ENCODE measurements around the gene KCNH8.

The KCNH8 gene

DNA sequence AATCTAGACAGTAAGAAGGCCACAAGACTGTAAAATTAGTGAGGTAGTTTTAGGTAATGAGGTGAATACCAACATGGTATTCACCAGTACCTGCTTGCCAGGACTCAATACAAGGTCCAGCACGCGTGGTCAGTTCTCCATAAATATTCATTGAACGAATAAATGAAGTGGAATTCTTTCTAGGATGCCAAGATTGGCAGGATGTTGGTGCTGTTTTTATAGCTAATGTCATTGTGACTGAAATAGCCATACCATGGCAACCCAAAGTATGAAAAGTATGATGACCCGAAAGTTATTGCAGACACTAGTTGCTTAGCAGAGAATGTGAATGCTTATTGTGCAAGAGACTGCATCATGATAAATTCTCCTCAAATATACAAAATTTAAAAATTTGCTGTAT, 307.2 kb downstream of the KCNH8 start:
- Histone ChIP-seq H3K4me1 (ENCODE audit: control insufficient read depth in 2 of 2, insufficient read depth in 2 of 2, low read length in 2 of 2) (no peaks in the 10 kb centered on the region), H3K9me3 (ENCODE audit: control insufficient read depth in 2 of 2, low read length in 2 of 2) (no peaks in the 10 kb centered on the region), H3K27me3 (ENCODE audit: control insufficient read depth in 2 of 2, insufficient read depth in 2 of 2, low read length in 2 of 2) (no peaks in the 10 kb centered on the region), H3K9ac (ENCODE audit: low read depth in 1 of 2, low read length in 2 of 2) (no peak overlapping the region), H3K36me3 (ENCODE audit: control insufficient read depth in 2 of 2, insufficient read depth in 2 of 2, low read length in 2 of 2) (no peaks in the 10 kb centered on the region), H3K4me3 (ENCODE audit: low read length in 2 of 2) (no peak overlapping the region), H3K27ac (ENCODE audit: low read depth in 2 of 2, low read length in 2 of 2) (no peak overlapping the region)

DNA sequence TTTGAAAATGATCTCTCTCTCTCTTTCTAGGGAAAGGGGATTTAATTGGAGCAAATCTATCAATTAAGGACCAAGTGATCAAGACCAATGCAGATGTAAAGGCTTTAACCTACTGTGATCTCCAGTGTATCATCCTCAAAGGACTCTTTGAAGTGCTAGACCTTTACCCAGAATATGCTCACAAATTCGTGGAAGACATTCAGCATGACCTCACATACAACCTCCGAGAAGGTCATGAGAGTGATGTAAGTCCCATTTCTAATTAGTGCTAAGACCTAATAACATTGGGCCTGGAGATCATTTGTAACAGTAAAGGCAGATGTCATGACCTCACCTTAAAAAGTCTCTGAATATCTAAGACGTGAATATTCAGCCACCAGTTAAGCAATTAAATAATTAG, 308.4 kb downstream of the KCNH8 start:
- no peak overlapping the region for H3K27ac ChIP-seq (ENCODE audit: low read depth in 2 of 2, low read length in 2 of 2)
- no peaks in the 10 kb centered on the region for H3K27me3 ChIP-seq (ENCODE audit: control insufficient read depth in 2 of 2, insufficient read depth in 2 of 2, low read length in 2 of 2)
- no peaks in the 10 kb centered on the region for H3K36me3 ChIP-seq (ENCODE audit: control insufficient read depth in 2 of 2, insufficient read depth in 2 of 2, low read length in 2 of 2)
- H3K9me3 ChIP-seq (ENCODE audit: control insufficient read depth in 2 of 2, low read length in 2 of 2), result no peaks in the 10 kb centered on the region
- H3K9ac ChIP-seq (ENCODE audit: low read depth in 1 of 2, low read length in 2 of 2), result no peak overlapping the region
- H3K4me3 ChIP-seq (ENCODE audit: low read length in 2 of 2), result no peak overlapping the region
- no peaks in the 10 kb centered on the region for H3K4me1 ChIP-seq (ENCODE audit: control insufficient read depth in 2 of 2, insufficient read depth in 2 of 2, low read length in 2 of 2)

DNA sequence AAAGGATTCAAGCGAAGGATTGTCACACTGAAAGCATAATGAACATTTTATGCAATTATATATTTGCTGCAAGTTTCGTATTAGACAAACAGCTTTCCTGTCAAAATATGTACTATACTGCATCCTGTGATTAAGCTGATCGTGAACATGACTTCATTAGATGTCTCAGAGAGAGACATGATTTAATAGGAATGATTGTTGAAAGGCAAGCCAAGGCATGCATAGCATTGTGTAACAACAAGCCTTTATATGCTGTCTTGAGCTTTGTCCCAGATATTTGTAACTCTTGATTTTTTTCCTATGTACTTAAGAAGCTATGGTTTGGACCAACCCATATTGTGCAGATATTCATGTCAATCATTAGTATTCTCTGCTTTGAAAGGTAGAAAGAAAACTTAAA, 309.1 kb downstream of the KCNH8 start:
- Histone ChIP-seq H3K36me3 (ENCODE audit: control insufficient read depth in 2 of 2, insufficient read depth in 2 of 2, low read length in 2 of 2) (no peaks in the 10 kb centered on the region), H3K27ac (ENCODE audit: low read depth in 2 of 2, low read length in 2 of 2) (no peak overlapping the region), H3K4me3 (ENCODE audit: low read length in 2 of 2) (no peak overlapping the region), H3K9ac (ENCODE audit: low read depth in 1 of 2, low read length in 2 of 2) (no peak overlapping the region), H3K4me1 (ENCODE audit: control insufficient read depth in 2 of 2, insufficient read depth in 2 of 2, low read length in 2 of 2) (no peaks in the 10 kb centered on the region), H3K27me3 (ENCODE audit: control insufficient read depth in 2 of 2, insufficient read depth in 2 of 2, low read length in 2 of 2) (no peaks in the 10 kb centered on the region), H3K9me3 (ENCODE audit: control insufficient read depth in 2 of 2, low read length in 2 of 2) (no peaks in the 10 kb centered on the region)

DNA sequence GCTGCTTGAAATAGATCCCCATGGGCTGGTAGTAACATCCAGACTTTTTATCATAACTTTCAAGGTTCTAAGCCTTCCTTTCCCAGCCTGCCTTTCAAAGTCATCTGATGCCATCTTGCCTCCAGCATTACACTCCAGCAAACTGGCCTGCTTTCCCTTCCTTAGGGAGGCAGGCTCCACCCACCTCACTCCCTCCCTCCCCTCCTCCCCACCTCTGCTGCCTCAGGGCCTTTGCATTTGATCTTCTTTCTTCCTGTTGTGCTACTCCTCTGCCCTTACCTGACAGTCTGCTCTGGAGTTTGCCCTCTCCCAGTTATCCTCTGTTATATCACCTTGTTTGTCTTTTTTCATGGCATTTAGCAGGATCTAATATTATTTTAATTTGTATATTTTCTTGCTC, 319.5 kb downstream of the KCNH8 start:
- H3K36me3 ChIP-seq (ENCODE audit: control insufficient read depth in 2 of 2, insufficient read depth in 2 of 2, low read length in 2 of 2), result no peaks in the 10 kb centered on the region

DNA sequence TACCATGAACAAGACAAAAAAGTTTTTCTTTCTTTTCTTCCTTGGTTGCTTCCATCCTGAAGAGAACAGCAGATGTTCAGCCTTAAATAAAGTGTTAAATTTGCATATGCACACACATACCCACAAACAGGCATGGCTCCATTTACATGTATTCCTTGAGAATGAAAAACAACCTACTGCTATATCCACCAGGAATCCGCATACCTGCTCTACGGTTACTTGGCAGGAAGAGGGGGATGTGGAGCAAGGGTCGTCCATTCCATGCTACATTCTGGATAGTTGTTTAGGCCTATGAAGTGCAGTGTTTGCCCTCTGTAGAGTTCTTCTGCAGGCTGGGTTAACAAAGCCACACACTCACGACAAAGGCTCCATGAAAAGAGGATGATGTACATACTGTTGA, 322.8 kb downstream of the KCNH8 start:
- Histone ChIP-seq H3K4me3 (ENCODE audit: low read length in 2 of 2) (no peak overlapping the region), H3K4me1 (ENCODE audit: control insufficient read depth in 2 of 2, insufficient read depth in 2 of 2, low read length in 2 of 2) (no peaks in the 10 kb centered on the region), H3K9ac (ENCODE audit: low read depth in 1 of 2, low read length in 2 of 2) (no peak overlapping the region), H3K27ac (ENCODE audit: low read depth in 2 of 2, low read length in 2 of 2) (no peak overlapping the region), H3K9me3 (ENCODE audit: control insufficient read depth in 2 of 2, low read length in 2 of 2) (no peaks in the 10 kb centered on the region), H3K36me3 (ENCODE audit: control insufficient read depth in 2 of 2, insufficient read depth in 2 of 2, low read length in 2 of 2) (no peaks in the 10 kb centered on the region), H3K27me3 (ENCODE audit: control insufficient read depth in 2 of 2, insufficient read depth in 2 of 2, low read length in 2 of 2) (no peaks in the 10 kb centered on the region)

More for the DNA sequence above, 319.5 kb downstream of the KCNH8 start:
- Histone ChIP-seq H3K9ac (ENCODE audit: low read depth in 1 of 2, low read length in 2 of 2) (no peak overlapping the region), H3K4me1 (ENCODE audit: control insufficient read depth in 2 of 2, insufficient read depth in 2 of 2, low read length in 2 of 2) (no peaks in the 10 kb centered on the region), H3K27ac (ENCODE audit: low read depth in 2 of 2, low read length in 2 of 2) (no peak overlapping the region), H3K27me3 (ENCODE audit: control insufficient read depth in 2 of 2, insufficient read depth in 2 of 2, low read length in 2 of 2) (no peaks in the 10 kb centered on the region), H3K9me3 (ENCODE audit: control insufficient read depth in 2 of 2, low read length in 2 of 2) (no peaks in the 10 kb centered on the region), H3K4me3 (ENCODE audit: low read length in 2 of 2) (no peak overlapping the region)

DNA sequence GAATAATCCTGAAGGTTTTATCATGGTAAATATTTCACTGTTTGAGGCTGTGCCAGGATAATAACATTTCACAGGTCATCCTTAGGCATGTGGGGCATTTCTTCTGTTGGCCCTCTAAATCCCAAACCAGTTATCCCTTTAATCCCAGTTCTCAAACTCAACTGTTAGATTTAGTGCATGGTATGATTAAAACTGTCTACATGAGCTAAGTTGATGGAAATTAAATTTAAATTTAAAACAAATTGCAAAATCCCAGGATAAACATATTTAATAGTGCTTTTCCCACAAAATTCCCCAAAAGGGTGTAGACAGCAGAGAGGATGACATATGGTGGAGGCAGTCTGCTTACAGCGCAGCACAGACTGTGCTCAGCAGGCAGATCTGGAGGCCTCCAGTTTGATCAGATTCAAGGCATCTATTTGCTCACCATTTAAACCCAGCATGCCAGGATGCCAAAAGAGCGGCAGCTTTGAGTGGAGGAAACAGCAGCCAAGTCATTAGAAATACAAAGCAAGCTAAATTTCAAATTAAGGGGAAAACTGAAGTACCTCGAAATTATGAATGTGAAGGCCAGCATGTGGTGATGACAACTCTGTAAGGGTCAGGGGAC, 325.8 kb downstream of the KCNH8 start:
- H3K36me3 ChIP-seq (ENCODE audit: control insufficient read depth in 2 of 2, insufficient read depth in 2 of 2, low read length in 2 of 2), result no peaks in the 10 kb centered on the region
- no peak overlapping the region for H3K4me3 ChIP-seq (ENCODE audit: low read length in 2 of 2)
- no peak overlapping the region for H3K27ac ChIP-seq (ENCODE audit: low read depth in 2 of 2, low read length in 2 of 2)
- H3K27me3 ChIP-seq (ENCODE audit: control insufficient read depth in 2 of 2, insufficient read depth in 2 of 2, low read length in 2 of 2), result no peaks in the 10 kb centered on the region
- H3K4me1 ChIP-seq (ENCODE audit: control insufficient read depth in 2 of 2, insufficient read depth in 2 of 2, low read length in 2 of 2), result no peaks in the 10 kb centered on the region
- no peak overlapping the region for H3K9ac ChIP-seq (ENCODE audit: low read depth in 1 of 2, low read length in 2 of 2)
- no peaks in the 10 kb centered on the region for H3K9me3 ChIP-seq (ENCODE audit: control insufficient read depth in 2 of 2, low read length in 2 of 2)

DNA sequence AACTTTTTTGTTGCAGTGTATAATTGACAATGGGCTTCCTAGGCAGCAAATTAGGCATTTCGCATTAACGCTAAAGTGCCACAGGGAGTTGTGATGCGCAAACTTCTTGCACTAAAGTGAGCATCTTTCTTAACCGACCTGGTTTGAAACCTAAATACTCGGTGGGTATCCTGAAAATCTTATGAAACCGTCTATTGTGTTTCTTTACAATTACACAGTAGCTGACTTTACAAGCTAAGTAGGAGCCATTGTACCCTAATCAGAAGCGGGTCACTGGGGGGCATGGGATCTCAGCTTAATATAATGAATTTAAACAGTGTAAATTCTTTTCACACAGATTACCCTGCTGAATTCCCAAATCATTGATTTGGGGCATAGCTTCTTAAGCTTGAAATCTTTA, 328.0 kb downstream of the KCNH8 start:
- Histone ChIP-seq H3K9me3 (ENCODE audit: control insufficient read depth in 2 of 2, low read length in 2 of 2) (no peaks in the 10 kb centered on the region), H3K9ac (ENCODE audit: low read depth in 1 of 2, low read length in 2 of 2) (no peak overlapping the region), H3K4me1 (ENCODE audit: control insufficient read depth in 2 of 2, insufficient read depth in 2 of 2, low read length in 2 of 2) (no peaks in the 10 kb centered on the region), H3K27ac (ENCODE audit: low read depth in 2 of 2, low read length in 2 of 2) (no peak overlapping the region), H3K36me3 (ENCODE audit: control insufficient read depth in 2 of 2, insufficient read depth in 2 of 2, low read length in 2 of 2) (no peaks in the 10 kb centered on the region), H3K27me3 (ENCODE audit: control insufficient read depth in 2 of 2, insufficient read depth in 2 of 2, low read length in 2 of 2) (no peaks in the 10 kb centered on the region), H3K4me3 (ENCODE audit: low read length in 2 of 2) (no peak overlapping the region)

DNA sequence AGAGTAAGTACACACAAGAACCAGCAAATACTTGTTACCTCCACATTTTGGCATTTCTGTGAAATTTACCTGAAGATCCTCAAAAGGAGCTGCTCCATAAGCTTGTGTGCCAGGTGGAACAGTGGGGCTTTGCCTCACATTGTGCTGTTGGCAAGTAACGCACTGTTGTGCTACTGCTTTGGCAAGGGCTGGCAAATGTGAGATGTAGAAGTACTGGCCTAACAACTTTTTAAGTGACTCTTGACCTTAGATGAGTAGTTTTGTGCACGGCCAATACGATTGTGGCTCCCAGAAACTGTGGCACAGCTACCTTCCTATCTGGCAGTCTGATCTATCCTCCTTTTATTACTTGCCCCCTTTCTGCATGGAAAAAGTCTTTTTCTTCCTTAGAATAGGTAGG, 337.0 kb downstream of the KCNH8 start:
- Histone ChIP-seq H3K9ac (ENCODE audit: low read depth in 1 of 2, low read length in 2 of 2) (no peak overlapping the region), H3K4me3 (ENCODE audit: low read length in 2 of 2) (no peak overlapping the region), H3K36me3 (ENCODE audit: control insufficient read depth in 2 of 2, insufficient read depth in 2 of 2, low read length in 2 of 2) (no peaks in the 10 kb centered on the region)

DNA sequence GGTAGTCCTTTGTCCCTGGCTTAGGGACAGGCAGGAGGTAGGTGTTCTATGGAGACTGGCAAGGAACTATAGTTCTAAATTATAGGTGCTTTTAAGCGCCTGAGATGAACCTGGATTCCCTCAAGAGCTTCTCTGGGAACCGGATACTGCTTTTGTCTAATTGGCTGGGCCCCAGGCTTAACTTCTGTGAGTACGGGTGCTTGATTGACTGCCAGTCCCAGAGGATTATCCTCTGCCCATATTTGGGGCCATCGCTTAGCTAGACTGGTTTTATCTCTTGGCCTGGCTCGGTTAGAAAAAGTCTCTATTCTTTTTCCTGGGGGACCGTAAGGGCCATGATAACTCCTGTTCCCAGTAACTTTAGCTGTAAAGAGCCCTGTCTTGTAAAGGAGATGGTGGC, 339.1 kb downstream of the KCNH8 start:
- Histone ChIP-seq H3K27me3 (ENCODE audit: control insufficient read depth in 2 of 2, insufficient read depth in 2 of 2, low read length in 2 of 2) (no peaks in the 10 kb centered on the region), H3K9me3 (ENCODE audit: control insufficient read depth in 2 of 2, low read length in 2 of 2) (no peaks in the 10 kb centered on the region), H3K4me3 (ENCODE audit: low read length in 2 of 2) (no peak overlapping the region), H3K27ac (ENCODE audit: low read depth in 2 of 2, low read length in 2 of 2) (no peak overlapping the region), H3K36me3 (ENCODE audit: control insufficient read depth in 2 of 2, insufficient read depth in 2 of 2, low read length in 2 of 2) (no peaks in the 10 kb centered on the region), H3K4me1 (ENCODE audit: control insufficient read depth in 2 of 2, insufficient read depth in 2 of 2, low read length in 2 of 2) (no peaks in the 10 kb centered on the region), H3K9ac (ENCODE audit: low read depth in 1 of 2, low read length in 2 of 2) (no peak overlapping the region)

More for the DNA sequence above, 337.0 kb downstream of the KCNH8 start:
- Histone ChIP-seq H3K27ac (ENCODE audit: low read depth in 2 of 2, low read length in 2 of 2) (no peak overlapping the region), H3K27me3 (ENCODE audit: control insufficient read depth in 2 of 2, insufficient read depth in 2 of 2, low read length in 2 of 2) (no peaks in the 10 kb centered on the region), H3K9me3 (ENCODE audit: control insufficient read depth in 2 of 2, low read length in 2 of 2) (no peaks in the 10 kb centered on the region), H3K4me1 (ENCODE audit: control insufficient read depth in 2 of 2, insufficient read depth in 2 of 2, low read length in 2 of 2) (no peaks in the 10 kb centered on the region)

DNA sequence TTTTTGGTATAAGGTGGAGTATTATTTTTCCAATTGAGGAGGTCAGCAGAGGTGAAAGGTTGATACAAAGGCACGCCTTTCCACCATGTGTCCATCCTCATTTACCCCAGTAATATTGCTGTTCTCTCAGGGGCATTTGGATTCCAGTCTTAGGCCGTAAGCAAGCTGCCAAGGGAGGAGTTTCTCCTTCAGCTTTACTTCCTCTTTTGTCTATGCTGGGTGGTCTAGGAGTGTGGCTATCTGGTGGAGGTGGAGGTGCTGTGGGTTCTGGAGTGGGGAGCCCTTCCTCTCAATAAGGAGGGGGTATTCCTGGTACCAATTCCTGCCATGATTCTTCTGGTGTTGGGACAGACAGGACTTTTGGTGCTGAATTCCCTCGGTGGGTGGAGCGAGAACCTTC, 340.6 kb downstream of the KCNH8 start:
- Histone ChIP-seq H3K27me3 (ENCODE audit: control insufficient read depth in 2 of 2, insufficient read depth in 2 of 2, low read length in 2 of 2) (no peaks in the 10 kb centered on the region), H3K4me3 (ENCODE audit: low read length in 2 of 2) (no peak overlapping the region), H3K36me3 (ENCODE audit: control insufficient read depth in 2 of 2, insufficient read depth in 2 of 2, low read length in 2 of 2) (no peaks in the 10 kb centered on the region), H3K27ac (ENCODE audit: low read depth in 2 of 2, low read length in 2 of 2) (no peak overlapping the region), H3K4me1 (ENCODE audit: control insufficient read depth in 2 of 2, insufficient read depth in 2 of 2, low read length in 2 of 2) (no peaks in the 10 kb centered on the region), H3K9ac (ENCODE audit: low read depth in 1 of 2, low read length in 2 of 2) (no peak overlapping the region), H3K9me3 (ENCODE audit: control insufficient read depth in 2 of 2, low read length in 2 of 2) (peaks cover 0 to under 1% of the 10 kb centered on the region in 2 donors)

DNA sequence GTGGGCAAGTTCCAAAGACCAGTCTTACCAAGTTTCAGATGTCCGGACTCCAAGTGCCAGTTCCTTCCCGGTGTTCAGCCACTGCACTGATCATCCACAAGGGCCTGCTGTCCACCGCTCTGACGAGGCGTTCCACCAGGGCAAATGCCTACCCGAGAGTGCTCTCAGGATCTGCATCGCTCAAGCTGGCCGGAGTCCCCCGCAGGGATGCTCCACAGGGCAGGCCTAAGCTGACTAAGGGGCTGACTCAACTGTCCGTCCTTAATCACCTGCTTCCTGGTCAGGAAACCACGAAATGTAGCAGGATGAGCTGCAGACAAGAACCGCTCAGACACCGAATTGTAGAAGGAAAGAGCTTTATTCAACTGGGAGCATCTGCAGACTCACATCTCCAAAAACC, 341.6 kb downstream of the KCNH8 start:
- Histone ChIP-seq H3K27ac (ENCODE audit: low read depth in 2 of 2, low read length in 2 of 2) (no peak overlapping the region), H3K4me1 (ENCODE audit: control insufficient read depth in 2 of 2, insufficient read depth in 2 of 2, low read length in 2 of 2) (no peaks in the 10 kb centered on the region), H3K9me3 (ENCODE audit: control insufficient read depth in 2 of 2, low read length in 2 of 2) (peaks cover 0 to 2% of the 10 kb centered on the region in 2 donors), H3K9ac (ENCODE audit: low read depth in 1 of 2, low read length in 2 of 2) (no peak overlapping the region), H3K27me3 (ENCODE audit: control insufficient read depth in 2 of 2, insufficient read depth in 2 of 2, low read length in 2 of 2) (no peaks in the 10 kb centered on the region), H3K4me3 (ENCODE audit: low read length in 2 of 2) (no peak overlapping the region), H3K36me3 (ENCODE audit: control insufficient read depth in 2 of 2, insufficient read depth in 2 of 2, low read length in 2 of 2) (no peaks in the 10 kb centered on the region)
